GM15510 (cell line): ENCODE results near the gene FAM234B.

Source experiments
- POLR2A ChIP-seq: IDR thresholded peaks from 3 replicates; pipeline ENCODE4 v1.6.1; 2011; ENCODE audit warnings: borderline replicate concordance; ENCODE audit not compliant: insufficient read length; ENCODE audit errors: extremely low read depth

FAM234B gene

GRCh38 chr12:13104409-13104808, 60.2 kb downstream of the FAM234B start:
- TF ChIP-seq POLR2A, result no peak

- TF ChIP-seq POLR2A, result no peak
Observed at GRCh38 chr12:13105781-13106180, 61.6 kb downstream of the FAM234B start.

GRCh38 chr12:13106666-13107065, 62.5 kb downstream of the FAM234B start:
- TF ChIP-seq POLR2A, result no peak

- TF ChIP-seq POLR2A, result no peak
Observed at GRCh38 chr12:13112968-13113367, 68.8 kb downstream of the FAM234B start.

- no peak for TF ChIP-seq POLR2A
Observed at GRCh38 chr12:13114251-13115052, 70.3 kb downstream of the FAM234B start.

- no peak for TF ChIP-seq POLR2A
Observed at GRCh38 chr12:13116259-13116658, 72.1 kb downstream of the FAM234B start.

- TF ChIP-seq POLR2A, result no peak
Observed at GRCh38 chr12:13117029-13117428, 72.8 kb downstream of the FAM234B start.

GRCh38 chr12:13119826-13120225, 75.6 kb downstream of the FAM234B start:
- no peak for TF ChIP-seq POLR2A

GRCh38 chr12:13120413-13120812, 76.2 kb downstream of the FAM234B start:
- TF ChIP-seq POLR2A, result no peak

- TF ChIP-seq POLR2A, result no peak
Observed at GRCh38 chr12:13121568-13121967, 77.4 kb downstream of the FAM234B start.

GRCh38 chr12:13124656-13125505, 80.7 kb downstream of the FAM234B start:
- no peak for TF ChIP-seq POLR2A

GRCh38 chr12:13125996-13126395, 81.8 kb downstream of the FAM234B start:
- TF ChIP-seq POLR2A, result no peak

GRCh38 chr12:13126494-13126893, 82.3 kb downstream of the FAM234B start:
- no peak for TF ChIP-seq POLR2A

- no peak for TF ChIP-seq POLR2A
Observed at GRCh38 chr12:13127444-13127843, 83.3 kb downstream of the FAM234B start.

GRCh38 chr12:13128291-13128965, 84.2 kb downstream of the FAM234B start:
- TF ChIP-seq POLR2A, result no peak
